HCT116 (cell line): ENCODE results near the gene TNFRSF9. TPM values are rescaled to one million over a fixed set of nuclear protein-coding genes. Genes with fewer than 3 reads are reported as not detected.

ENCODE experiments used
- ATAC-seq: fragments of 200-7000 bp; cut with Tn5 transposase; 2 replicates; pipeline ENCODE4 v1.9.1; 2020; ENCODE audit warnings: mild to moderate bottlenecking, moderate library complexity
- BruUV-seq: library from RNA; stranded (reverse); fragments of 400-500 nt; replicated peaks from 2 replicates; lab custom pipeline; 2021; lab: Mats Ljungman, UMichigan
- CTCF ChIA-PET: fragments of 300-600 bp; sonication (Branson Sonifier 250); formaldehyde crosslinking; loops from one replicate; lab custom pipeline; 2021; ENCODE audit warnings: antibody characterized with exemption; lab: Charles Lee
- POLR2A ChIA-PET: fragments of 300-600, 350-600 bp; sonication (Branson Sonifier 250); formaldehyde crosslinking; loops from one replicate; lab custom pipeline; 2021; ENCODE audit warnings: antibody characterized with exemption; lab: Charles Lee
- RAD21 ChIA-PET, 2 experiments: fragments of 300-600 bp; sonication (Branson Sonifier 250); formaldehyde crosslinking; loops; one replicate each; lab custom pipeline; 2023; ENCODE audit warnings: low total read pairs in 2 of 2; ENCODE audit not compliant: uncharacterized antibody in 2 of 2, unreplicated experiment in 2 of 2, low non-redundant PET in 1 of 2; lab: Charles Lee
- DNase-seq: peaks from one replicate; pipeline ENCODE4 v3.0.0-alpha.2; 2010; ENCODE audit warnings: low read depth, low spot score
- H2AFZ ChIP-seq: fragments of 200-600 bp; shearing (Covaris generic), sonication (generic); 2 replicates; pipeline ENCODE4 v1.6.1; 2017; ENCODE audit warnings: low read depth, mixed run types, mixed read lengths, antibody characterized with exemption, low read length; ENCODE audit not compliant: poor library complexity, severe bottlenecking
- H3K27ac ChIP-seq: 2 replicates; pipeline ENCODE4 v1.5.1; 2012; ENCODE audit warnings: low read depth, low read length
- H3K27me3 ChIP-seq: fragments of 200-600 bp; sonication (generic); 2 replicates; pipeline ENCODE4 v1.6.1; 2016; ENCODE audit warnings: mixed run types, low read length, mixed read lengths; ENCODE audit not compliant: insufficient read depth
- H3K36me3 ChIP-seq, 2 experiments: fragments of 200-500 bp in 1 of 2; fragments of 200-600 bp in 1 of 2; sonication (Bioruptor generic) in 1 of 2; sonication (generic) in 1 of 2; 2 replicates each; pipeline versions ENCODE4 v1.5.1 to v1.6.1; 2014 to 2016; ENCODE audit warnings: low read length in 2 of 2, inconsistent platforms in 1 of 2, mixed read lengths in 1 of 2, mixed run types in 1 of 2; ENCODE audit not compliant: insufficient read depth in 2 of 2, control insufficient read depth in 1 of 2
- H3K4me1 ChIP-seq, 2 experiments: fragments of 200-600 bp in 1 of 2; sonication (generic) in 1 of 2; 2 replicates each; pipeline versions ENCODE4 v1.5.1 to v1.6.1; 2012 to 2017; ENCODE audit warnings: low read length in 2 of 2, inconsistent platforms in 1 of 2, mild to moderate bottlenecking in 1 of 2, mixed read lengths in 1 of 2, mixed run types in 1 of 2, moderate library complexity in 1 of 2; ENCODE audit not compliant: insufficient read depth in 2 of 2, control insufficient read depth in 1 of 2
- H3K4me2 ChIP-seq: fragments of 200-600 bp; sonication (generic); 2 replicates; pipeline ENCODE4 v1.6.1; 2017; ENCODE audit warnings: mixed run types, low read length, mixed read lengths
- H3K4me3 ChIP-seq, 2 experiments: fragments of 200-600 bp in 1 of 2; sonication (generic) in 1 of 2; replicated peaks in 1 of 2; 2 replicates each; pipeline ENCODE4 v1.5.1; 2011 to 2016; ENCODE audit warnings: low read length in 2 of 2, control low read depth in 1 of 2, low read depth in 1 of 2, mild to moderate bottlenecking in 1 of 2, mixed read lengths in 1 of 2, mixed run types in 1 of 2
- H3K79me2 ChIP-seq: fragments of 200-600 bp; sonication (generic); 2 replicates; pipeline ENCODE4 v1.6.1; 2017; ENCODE audit warnings: mild to moderate bottlenecking, mixed run types, low read length, moderate library complexity, mixed read lengths; ENCODE audit not compliant: insufficient read depth
- H3K9ac ChIP-seq: fragments of 200-600 bp; sonication (generic); 2 replicates; pipeline ENCODE4 v1.6.1; 2016; ENCODE audit warnings: low read length, mixed read lengths
- H3K9me2 ChIP-seq: fragments of 200-600 bp; sonication (generic), shearing (Covaris generic); 2 replicates; pipeline ENCODE4 v1.6.1; 2017; ENCODE audit warnings: mixed run types, mild to moderate bottlenecking, moderate library complexity; ENCODE audit not compliant: insufficient read depth
- H3K9me3 ChIP-seq, 2 experiments: fragments of 200-500 bp in 1 of 2; fragments of 200-600 bp in 1 of 2; sonication (Bioruptor generic) in 1 of 2; sonication (generic) in 1 of 2; 2 replicates each; pipeline ENCODE4 v1.6.1; 2014 to 2017; ENCODE audit warnings: low read length in 2 of 2, mixed read lengths in 2 of 2, inconsistent platforms in 1 of 2, low read depth in 1 of 2, mild to moderate bottlenecking in 1 of 2, mixed run types in 1 of 2, moderate library complexity in 1 of 2; ENCODE audit not compliant: control insufficient read depth in 1 of 2, insufficient read depth in 1 of 2
- H4K20me1 ChIP-seq: fragments of 200-600 bp; sonication (generic), shearing (Covaris generic); 2 replicates; pipeline ENCODE4 v1.6.1; 2017; ENCODE audit warnings: mixed run types, mild to moderate bottlenecking, moderate library complexity; ENCODE audit not compliant: insufficient read depth
- ATF3 ChIP-seq: IDR thresholded peaks from 2 replicates; pipeline ENCODE4 v1.6.1; 2012
- CBX3 ChIP-seq: IDR thresholded peaks from 2 replicates; pipeline ENCODE4 v1.6.1; 2012; ENCODE audit warnings: low read depth
- CTCF ChIP-seq, 3 experiments: fragments of 200-600 bp in 1 of 3; sonication (generic) in 1 of 3; IDR thresholded peaks in 2 of 3; conservative IDR thresholded peaks in 1 of 3; 2 replicates each; pipeline ENCODE4 v1.5.1; 2012 to 2017; ENCODE audit warnings: low read depth in 2 of 3, low read length in 2 of 3, antibody characterized with exemption in 1 of 3, borderline replicate concordance in 1 of 3, control low read depth in 1 of 3, mild to moderate bottlenecking in 1 of 3, mixed read lengths in 1 of 3, mixed run types in 1 of 3, moderate library complexity in 1 of 3; ENCODE audit not compliant: insufficient read depth in 1 of 3
- EGR1 ChIP-seq: IDR thresholded peaks from 2 replicates; pipeline ENCODE4 v1.6.1; 2012; ENCODE audit warnings: low read depth
- EZH2 ChIP-seq: fragments of 200-600 bp; sonication (generic); IDR thresholded peaks from 2 replicates; pipeline ENCODE4 v1.6.1; 2017; ENCODE audit warnings: antibody characterized with exemption, mixed run types
- EZH2phosphoT487 ChIP-seq: fragments of 200-600 bp; IDR thresholded peaks from 2 replicates; pipeline ENCODE4 v1.6.1; 2018; ENCODE audit warnings: antibody characterized with exemption, borderline replicate concordance
- FOSL1 ChIP-seq: IDR thresholded peaks from 2 replicates; pipeline ENCODE4 v1.6.1; 2012; ENCODE audit warnings: low read depth
- JUND ChIP-seq: IDR thresholded peaks from 2 replicates; pipeline ENCODE4 v1.6.1; 2012
- MAX ChIP-seq: IDR thresholded peaks from 2 replicates; pipeline ENCODE4 v1.6.1; 2012
- POLR2A ChIP-seq: IDR thresholded peaks from 2 replicates; pipeline ENCODE4 v1.7.0; 2011; ENCODE audit warnings: borderline replicate concordance; ENCODE audit not compliant: insufficient read depth, insufficient read length; ENCODE audit errors: extremely low read depth
- REST ChIP-seq: IDR thresholded peaks from 2 replicates; pipeline ENCODE4 v1.6.1; 2012; ENCODE audit warnings: low read depth
- SRF ChIP-seq: IDR thresholded peaks from 2 replicates; pipeline ENCODE4 v1.6.1; 2012; ENCODE audit warnings: low read depth
- YY1 ChIP-seq: IDR thresholded peaks from 2 replicates; pipeline ENCODE4 v1.6.1; 2011; ENCODE audit warnings: low read length, low read depth, moderate library complexity, mild to moderate bottlenecking; ENCODE audit not compliant: insufficient replicate concordance; ENCODE audit errors: extremely low read depth
- ZBTB33 ChIP-seq: IDR thresholded peaks from 2 replicates; pipeline ENCODE4 v1.6.1; 2011; ENCODE audit warnings: mild to moderate bottlenecking, low read length, moderate library complexity; ENCODE audit not compliant: insufficient replicate concordance; ENCODE audit errors: extremely low read depth
- ZFX ChIP-seq: fragments of 450-650 bp; IDR thresholded peaks from 2 replicates; pipeline ENCODE4 v1.6.1; 2017
- intact Hi-C: fragments of 100-400 bp; cut with micrococcal nuclease; formaldehyde crosslinking; loops from 2 replicates; pipeline ENCODE4 v1.10.0; 2022
- total RNA-seq: library from RNA; stranded (reverse); gene quantifications from one replicate; pipeline ENCODE4 v1.2.1, GENCODE V29; 2021; ENCODE audit not compliant: unreplicated experiment

Gene TNFRSF9
- total RNA-seq, 1 experiment from 2014 or later = 0.20 TPM

- no peak for TF ChIP-seq CTCF (IDR thresholded peaks at IDR 0.05 in 2 of 3, conservative IDR thresholded peaks at IDR 0.05 in 1 of 3; ENCODE audit: borderline replicate concordance in 1 of 3, insufficient read depth in 1 of 3, low read depth in 2 of 3, low read length in 2 of 3)
- TF ChIP-seq SRF = no peak
- no peak for TF ChIP-seq CBX3
Measured at GRCh38 chr1:7893529-7894180, 47.0 kb downstream of the TNFRSF9 start (continued).

GRCh38 chr1:7891804-7892203 lies 48.8 kb downstream of the TNFRSF9 start:
- DNase-seq = no peak
- Histone ChIP-seq H3K36me3 (no peaks in the 10 kb centered on the region), H3K4me3 (no peak overlapping the region), H2AFZ (no peak overlapping the region), H3K9ac (no peak overlapping the region), H3K9me2 (no peaks in the 10 kb centered on the region), H3K4me2 (no peak overlapping the region), H3K27me3 (no peaks in the 10 kb centered on the region), H3K9me3 (no peaks in the 10 kb centered on the region), H3K27ac (no peak overlapping the region), H4K20me1 (no peaks in the 10 kb centered on the region), H3K4me1 (peaks cover 6 to 14% of the 10 kb centered on the region in 2 experiments), H3K79me2 (no peaks in the 10 kb centered on the region)
- ChIA-PET POLR2A (no interaction called here), CTCF (no interaction called here), RAD21 (no interaction called here)
- intact Hi-C loops = no loop called here
- no peak for ATAC-seq
- BruUV-seq = no TSS peak
- TF ChIP-seq ZFX (no peak), EZH2phosphoT487 (no peak), REST (no peak), ATF3 (no peak), EZH2 (no peak), CBX3 (no peak), SRF (no peak), FOSL1 (no peak), YY1 (no peak), POLR2A (no peak), MAX (no peak), ZBTB33 (no peak), EGR1 (no peak), JUND (no peak)
